Measurements from ENCODE around the gene DTNB.

DNA sequence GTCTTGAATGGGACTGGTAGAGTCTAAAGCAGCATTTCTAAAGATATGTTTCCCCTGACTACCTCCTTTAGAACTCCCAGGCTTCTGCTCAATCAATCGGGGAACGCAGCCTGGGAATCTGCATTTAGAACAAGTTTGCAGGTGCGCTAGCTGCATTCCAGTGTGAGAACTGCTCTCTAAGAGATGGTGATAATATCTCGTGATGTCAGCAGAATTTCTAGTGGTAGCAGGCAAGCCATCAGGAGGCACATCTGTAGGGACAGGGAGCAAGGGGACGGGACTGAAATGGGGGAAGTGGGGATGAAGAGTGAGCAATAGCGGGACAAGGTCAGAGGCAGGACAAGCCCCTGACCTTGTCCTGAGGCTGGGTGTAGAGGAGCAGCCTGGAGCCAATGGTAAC is 211.4 kb downstream of the DTNB start:
- TF ChIP-seq, protein P1, sequence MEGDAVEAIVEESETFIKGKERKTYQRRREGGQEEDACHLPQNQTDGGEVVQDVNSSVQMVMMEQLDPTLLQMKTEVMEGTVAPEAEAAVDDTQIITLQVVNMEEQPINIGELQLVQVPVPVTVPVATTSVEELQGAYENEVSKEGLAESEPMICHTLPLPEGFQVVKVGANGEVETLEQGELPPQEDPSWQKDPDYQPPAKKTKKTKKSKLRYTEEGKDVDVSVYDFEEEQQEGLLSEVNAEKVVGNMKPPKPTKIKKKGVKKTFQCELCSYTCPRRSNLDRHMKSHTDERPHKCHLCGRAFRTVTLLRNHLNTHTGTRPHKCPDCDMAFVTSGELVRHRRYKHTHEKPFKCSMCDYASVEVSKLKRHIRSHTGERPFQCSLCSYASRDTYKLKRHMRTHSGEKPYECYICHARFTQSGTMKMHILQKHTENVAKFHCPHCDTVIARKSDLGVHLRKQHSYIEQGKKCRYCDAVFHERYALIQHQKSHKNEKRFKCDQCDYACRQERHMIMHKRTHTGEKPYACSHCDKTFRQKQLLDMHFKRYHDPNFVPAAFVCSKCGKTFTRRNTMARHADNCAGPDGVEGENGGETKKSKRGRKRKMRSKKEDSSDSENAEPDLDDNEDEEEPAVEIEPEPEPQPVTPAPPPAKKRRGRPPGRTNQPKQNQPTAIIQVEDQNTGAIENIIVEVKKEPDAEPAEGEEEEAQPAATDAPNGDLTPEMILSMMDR (IDR thresholded peaks at IDR 0.05) = no peak
- TF ChIP-seq POLR2A (IDR thresholded peaks at IDR 0.05) = no peak

Data from uterus (tissue), 2 donors.